Testis (tissue), 3 donors: ENCODE data around the gene ZCCHC7. TPM values are rescaled to one million over a fixed set of nuclear protein-coding genes. Genes with fewer than 3 reads are reported as not detected.

Experiments used
- DNase-seq: peaks from one replicate; pipeline ENCODE4 v3.0.0-alpha.2; 2019
- H3K27ac ChIP-seq, 2 donors: fragments of 200-600 bp; sonication (generic); one replicate each; pipeline ENCODE4 v1.5.1; 2019
- H3K27me3 ChIP-seq: fragments of 200-600 bp; sonication (generic); one replicate; pipeline ENCODE4 v1.5.1; 2019
- H3K36me3 ChIP-seq: fragments of 200-600 bp; sonication (generic); one replicate; pipeline ENCODE4 v1.5.1; 2017; ENCODE audit warnings: low read depth; ENCODE audit errors: missing control alignments
- H3K4me1 ChIP-seq: fragments of 200-600 bp; sonication (generic); one replicate; pipeline ENCODE4 v1.5.1; 2019
- H3K4me3 ChIP-seq, 2 donors: fragments of 200-600 bp; sonication (generic); one replicate each; pipeline ENCODE4 v1.5.1; 2017 to 2019
- H3K9me3 ChIP-seq: fragments of 200-600 bp; sonication (generic); one replicate; pipeline ENCODE4 v1.5.1; 2017
- CTCF ChIP-seq, 3 experiments: fragments of 450-650 bp in 2 of 3; fragments of 200-600 bp in 1 of 3; sonication (generic) in 1 of 3; IDR thresholded peaks; one replicate each; pipeline ENCODE4 v1.5.1; 2016 to 2019; ENCODE audit warnings: antibody characterized with exemption in 3 of 3, mild to moderate bottlenecking in 2 of 3, moderate library complexity in 1 of 3
- POLR2A ChIP-seq: fragments of 450-650 bp; IDR thresholded peaks from one replicate; pipeline ENCODE4 v1.6.1; 2017; ENCODE audit warnings: antibody characterized with exemption, mild to moderate bottlenecking, moderate library complexity
- WGBS, 2 donors: methylation state at CpG; one replicate each; pipeline ENCODE4 v1.1.5; 2018; 5-methylcytosine and 5-hydroxymethylcytosine counted together
- intact Hi-C: fragments of 100-400 bp; cut with DNase I; formaldehyde crosslinking; loops from one replicate; pipeline ENCODE4 v1.15.1; 2023; ENCODE audit warnings: low total_unique reads
- polyA plus RNA-seq: library from polyadenylated mRNA; stranded (reverse); fragments of 350-450 nt; fragmentation: Illumina TruSeq; extraction: RNeasy Lipid Tissue Mini Kit (QIAGEN cat#74804); gene quantifications from one replicate; pipeline ENCODE4 v1.2.3, GENCODE V29; 2014; ENCODE audit warnings: low read depth, low replicate concordance; ENCODE audit not compliant: insufficient read depth
- total RNA-seq, 2 donors: library from RNA; depleted of rRNA; stranded (reverse); fragments of >200 nt; gene quantifications; one replicate each; pipeline ENCODE4 v1.2.3, GENCODE V29; 2016

ZCCHC7 gene
- total and polyA plus RNA-seq, 3 donors from 2014 or later = 14.4 to 20.6 (median 18.5) TPM

GRCh38 chr9:37374892-37375291 is 254.5 kb downstream of the ZCCHC7 start:
- Histone ChIP-seq H3K9me3 (no peaks in the 10 kb centered on the region), H3K4me1 (no peaks in the 10 kb centered on the region), H3K27ac (no peak overlapping the region), H3K4me3 (no peak overlapping the region), H3K36me3 (no peaks in the 10 kb centered on the region), H3K27me3 (no peaks in the 10 kb centered on the region)
- WGBS, 2 donors = 88 to 94% methylated on average over 6 of the region's 6 CpGs
- no peak for DNase-seq
- TF ChIP-seq POLR2A = no peak
- no peak for TF ChIP-seq CTCF (IDR thresholded peaks at IDR 0.05)
- intact Hi-C loops = no loop called here

GRCh38 chr9:37377688-37378612 is 257.6 kb downstream of the ZCCHC7 start:
- H3K27me3 ChIP-seq = no peaks in the 10 kb centered on the region
- no peak overlapping the region for H3K4me3 ChIP-seq
- DNase-seq = no peak
- intact Hi-C loops = no loop called here
- no peaks in the 10 kb centered on the region for H3K36me3 ChIP-seq
- no peaks in the 10 kb centered on the region for H3K4me1 ChIP-seq
- H3K27ac ChIP-seq = no peak overlapping the region
- TF ChIP-seq CTCF (IDR thresholded peaks at IDR 0.05) (no peak), POLR2A (no peak)
- H3K9me3 ChIP-seq = no peaks in the 10 kb centered on the region
- 77 to 79% methylated on average over 13 of the region's 13 CpGs for WGBS, 2 donors

GRCh38 chr9:37378613-37379004 is 258.2 kb downstream of the ZCCHC7 start:
- intact Hi-C loops = no loop called here
- Histone ChIP-seq H3K27me3 (no peaks in the 10 kb centered on the region), H3K4me1 (no peaks in the 10 kb centered on the region), H3K36me3 (no peaks in the 10 kb centered on the region), H3K4me3 (no peak overlapping the region), H3K27ac (no peak overlapping the region), H3K9me3 (no peaks in the 10 kb centered on the region)
- DNase-seq = no peak
- no peak for TF ChIP-seq POLR2A
- TF ChIP-seq CTCF (IDR thresholded peaks at IDR 0.05) = no peak
- 88 to 91% methylated on average over 14 to 19 of the region's 19 CpGs for WGBS, 2 donors

- H3K4me1 ChIP-seq = no peaks in the 10 kb centered on the region
- DNase-seq = no peak
- H3K27me3 ChIP-seq = no peaks in the 10 kb centered on the region
- intact Hi-C loops = no loop called here
- no peak overlapping the region for H3K27ac ChIP-seq
- no peak overlapping the region for H3K4me3 ChIP-seq
- WGBS, 2 donors = 72 to 84% methylated on average over 2 of the region's 2 CpGs
- TF ChIP-seq POLR2A = no peak
- TF ChIP-seq CTCF (IDR thresholded peaks at IDR 0.05) = no peak
- H3K9me3 ChIP-seq = no peaks in the 10 kb centered on the region
- H3K36me3 ChIP-seq = no peaks in the 10 kb centered on the region
Measured at GRCh38 chr9:37379835-37380234, 259.5 kb downstream of the ZCCHC7 start.

GRCh38 chr9:37380570-37380969 is 260.2 kb downstream of the ZCCHC7 start:
- intact Hi-C loops = no loop called here
- H3K36me3 ChIP-seq = no peaks in the 10 kb centered on the region
- DNase-seq = no peak
- H3K9me3 ChIP-seq = no peaks in the 10 kb centered on the region
- 94% methylated on average over 9 of the region's 9 CpGs for WGBS, 2 donors
- TF ChIP-seq CTCF (IDR thresholded peaks at IDR 0.05) (no peak), POLR2A (no peak)
- H3K27me3 ChIP-seq = no peaks in the 10 kb centered on the region
- no peak overlapping the region for H3K27ac ChIP-seq
- no peaks in the 10 kb centered on the region for H3K4me1 ChIP-seq
- no peak overlapping the region for H3K4me3 ChIP-seq
